ENCODE results near the gene RAB39B. TPM values are rescaled to one million over a fixed set of nuclear protein-coding genes. Genes with fewer than 3 reads are reported as not detected.

Gene RAB39B
- total and polyA plus RNA-seq, 2 experiments from 2014 or later: 6.2 to 11.3 TPM

DNA sequence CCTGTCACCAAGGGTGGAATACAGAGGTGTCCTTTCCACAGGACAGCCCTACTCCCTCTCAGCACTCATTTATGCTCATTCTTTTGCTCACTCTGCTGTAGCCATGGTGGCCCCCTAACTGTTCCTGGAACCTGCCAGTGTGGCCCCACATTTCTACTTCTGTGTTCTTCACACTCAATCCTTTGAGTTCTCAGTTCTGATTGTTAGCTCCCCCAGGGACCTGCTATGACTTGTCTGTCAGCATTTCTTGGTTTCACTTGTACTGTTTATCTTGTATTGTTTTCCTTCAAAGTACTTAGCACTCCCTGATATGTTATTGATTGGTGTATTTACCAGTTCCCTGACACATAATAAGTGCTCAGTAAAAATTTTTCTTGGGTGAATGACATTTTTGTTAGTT, 33.1 kb downstream of the RAB39B start (continued):
- TF ChIP-seq, protein P1, sequence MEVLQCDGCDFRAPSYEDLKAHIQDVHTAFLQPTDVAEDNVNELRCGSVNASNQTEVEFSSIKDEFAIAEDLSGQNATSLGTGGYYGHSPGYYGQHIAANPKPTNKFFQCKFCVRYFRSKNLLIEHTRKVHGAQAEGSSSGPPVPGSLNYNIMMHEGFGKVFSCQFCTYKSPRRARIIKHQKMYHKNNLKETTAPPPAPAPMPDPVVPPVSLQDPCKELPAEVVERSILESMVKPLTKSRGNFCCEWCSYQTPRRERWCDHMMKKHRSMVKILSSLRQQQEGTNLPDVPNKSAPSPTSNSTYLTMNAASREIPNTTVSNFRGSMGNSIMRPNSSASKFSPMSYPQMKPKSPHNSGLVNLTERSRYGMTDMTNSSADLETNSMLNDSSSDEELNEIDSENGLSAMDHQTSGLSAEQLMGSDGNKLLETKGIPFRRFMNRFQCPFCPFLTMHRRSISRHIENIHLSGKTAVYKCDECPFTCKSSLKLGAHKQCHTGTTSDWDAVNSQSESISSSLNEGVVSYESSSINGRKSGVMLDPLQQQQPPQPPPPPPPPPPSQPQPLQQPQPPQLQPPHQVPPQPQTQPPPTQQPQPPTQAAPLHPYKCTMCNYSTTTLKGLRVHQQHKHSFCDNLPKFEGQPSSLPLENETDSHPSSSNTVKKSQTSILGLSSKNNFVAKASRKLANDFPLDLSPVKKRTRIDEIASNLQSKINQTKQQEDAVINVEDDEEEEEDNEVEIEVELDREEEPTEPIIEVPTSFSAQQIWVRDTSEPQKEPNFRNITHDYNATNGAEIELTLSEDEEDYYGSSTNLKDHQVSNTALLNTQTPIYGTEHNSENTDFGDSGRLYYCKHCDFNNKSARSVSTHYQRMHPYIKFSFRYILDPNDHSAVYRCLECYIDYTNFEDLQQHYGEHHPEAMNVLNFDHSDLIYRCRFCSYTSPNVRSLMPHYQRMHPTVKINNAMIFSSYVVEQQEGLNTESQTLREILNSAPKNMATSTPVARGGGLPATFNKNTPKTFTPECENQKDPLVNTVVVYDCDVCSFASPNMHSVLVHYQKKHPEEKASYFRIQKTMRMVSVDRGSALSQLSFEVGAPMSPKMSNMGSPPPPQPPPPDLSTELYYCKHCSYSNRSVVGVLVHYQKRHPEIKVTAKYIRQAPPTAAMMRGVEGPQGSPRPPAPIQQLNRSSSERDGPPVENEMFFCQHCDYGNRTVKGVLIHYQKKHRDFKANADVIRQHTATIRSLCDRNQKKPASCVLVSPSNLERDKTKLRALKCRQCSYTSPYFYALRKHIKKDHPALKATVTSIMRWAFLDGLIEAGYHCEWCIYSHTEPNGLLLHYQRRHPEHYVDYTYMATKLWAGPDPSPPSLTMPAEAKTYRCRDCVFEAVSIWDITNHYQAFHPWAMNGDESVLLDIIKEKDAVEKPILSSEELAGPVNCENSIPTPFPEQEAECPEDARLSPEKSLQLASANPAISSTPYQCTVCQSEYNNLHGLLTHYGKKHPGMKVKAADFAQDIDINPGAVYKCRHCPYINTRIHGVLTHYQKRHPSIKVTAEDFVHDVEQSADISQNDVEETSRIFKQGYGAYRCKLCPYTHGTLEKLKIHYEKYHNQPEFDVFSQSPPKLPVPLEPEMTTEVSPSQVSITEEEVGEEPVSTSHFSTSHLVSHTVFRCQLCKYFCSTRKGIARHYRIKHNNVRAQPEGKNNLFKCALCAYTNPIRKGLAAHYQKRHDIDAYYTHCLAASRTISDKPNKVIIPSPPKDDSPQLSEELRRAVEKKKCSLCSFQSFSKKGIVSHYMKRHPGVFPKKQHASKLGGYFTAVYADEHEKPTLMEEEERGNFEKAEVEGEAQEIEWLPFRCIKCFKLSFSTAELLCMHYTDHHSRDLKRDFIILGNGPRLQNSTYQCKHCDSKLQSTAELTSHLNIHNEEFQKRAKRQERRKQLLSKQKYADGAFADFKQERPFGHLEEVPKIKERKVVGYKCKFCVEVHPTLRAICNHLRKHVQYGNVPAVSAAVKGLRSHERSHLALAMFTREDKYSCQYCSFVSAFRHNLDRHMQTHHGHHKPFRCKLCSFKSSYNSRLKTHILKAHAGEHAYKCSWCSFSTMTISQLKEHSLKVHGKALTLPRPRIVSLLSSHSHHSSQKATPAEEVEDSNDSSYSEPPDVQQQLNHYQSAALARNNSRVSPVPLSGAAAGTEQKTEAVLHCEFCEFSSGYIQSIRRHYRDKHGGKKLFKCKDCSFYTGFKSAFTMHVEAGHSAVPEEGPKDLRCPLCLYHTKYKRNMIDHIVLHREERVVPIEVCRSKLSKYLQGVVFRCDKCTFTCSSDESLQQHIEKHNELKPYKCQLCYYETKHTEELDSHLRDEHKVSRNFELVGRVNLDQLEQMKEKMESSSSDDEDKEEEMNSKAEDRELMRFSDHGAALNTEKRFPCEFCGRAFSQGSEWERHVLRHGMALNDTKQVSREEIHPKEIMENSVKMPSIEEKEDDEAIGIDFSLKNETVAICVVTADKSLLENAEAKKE (CRISPR knock-in tag; IDR thresholded peaks at IDR 0.05): no peak
- TF ChIP-seq, protein P2, sequence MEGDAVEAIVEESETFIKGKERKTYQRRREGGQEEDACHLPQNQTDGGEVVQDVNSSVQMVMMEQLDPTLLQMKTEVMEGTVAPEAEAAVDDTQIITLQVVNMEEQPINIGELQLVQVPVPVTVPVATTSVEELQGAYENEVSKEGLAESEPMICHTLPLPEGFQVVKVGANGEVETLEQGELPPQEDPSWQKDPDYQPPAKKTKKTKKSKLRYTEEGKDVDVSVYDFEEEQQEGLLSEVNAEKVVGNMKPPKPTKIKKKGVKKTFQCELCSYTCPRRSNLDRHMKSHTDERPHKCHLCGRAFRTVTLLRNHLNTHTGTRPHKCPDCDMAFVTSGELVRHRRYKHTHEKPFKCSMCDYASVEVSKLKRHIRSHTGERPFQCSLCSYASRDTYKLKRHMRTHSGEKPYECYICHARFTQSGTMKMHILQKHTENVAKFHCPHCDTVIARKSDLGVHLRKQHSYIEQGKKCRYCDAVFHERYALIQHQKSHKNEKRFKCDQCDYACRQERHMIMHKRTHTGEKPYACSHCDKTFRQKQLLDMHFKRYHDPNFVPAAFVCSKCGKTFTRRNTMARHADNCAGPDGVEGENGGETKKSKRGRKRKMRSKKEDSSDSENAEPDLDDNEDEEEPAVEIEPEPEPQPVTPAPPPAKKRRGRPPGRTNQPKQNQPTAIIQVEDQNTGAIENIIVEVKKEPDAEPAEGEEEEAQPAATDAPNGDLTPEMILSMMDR (conservative IDR thresholded peaks at IDR 0.05; ENCODE audit: low read depth in 2 of 2): no peak
- TF ChIP-seq STAT1 (IDR thresholded peaks at IDR 0.05; ENCODE audit: unreplicated experiment): no peak
- no peak for TF ChIP-seq JUNB (IDR thresholded peaks at IDR 0.05; ENCODE audit: unreplicated experiment)

DNA sequence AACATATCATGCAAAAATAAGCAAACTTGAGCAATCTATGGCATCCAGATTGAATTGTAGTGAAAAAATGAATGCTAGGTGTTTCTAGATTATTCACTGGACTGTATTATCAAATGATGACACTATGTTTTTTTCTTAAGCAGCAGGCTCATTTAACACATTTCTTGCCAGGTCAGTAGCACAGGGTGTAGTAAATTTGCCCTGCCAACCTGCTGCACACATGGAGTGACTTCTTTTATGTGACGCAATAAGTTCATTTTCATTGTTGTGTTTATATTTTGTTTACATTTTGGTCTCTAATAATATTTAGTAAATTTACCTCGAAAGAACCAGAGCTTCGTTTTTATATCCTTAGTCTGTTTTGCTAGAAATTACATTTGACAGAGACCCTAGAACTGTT, 38.5 kb downstream of the RAB39B start:
- TF ChIP-seq, protein P2 (conservative IDR thresholded peaks at IDR 0.05; ENCODE audit: low read depth in 2 of 2): no peak
- TF ChIP-seq, protein P3, sequence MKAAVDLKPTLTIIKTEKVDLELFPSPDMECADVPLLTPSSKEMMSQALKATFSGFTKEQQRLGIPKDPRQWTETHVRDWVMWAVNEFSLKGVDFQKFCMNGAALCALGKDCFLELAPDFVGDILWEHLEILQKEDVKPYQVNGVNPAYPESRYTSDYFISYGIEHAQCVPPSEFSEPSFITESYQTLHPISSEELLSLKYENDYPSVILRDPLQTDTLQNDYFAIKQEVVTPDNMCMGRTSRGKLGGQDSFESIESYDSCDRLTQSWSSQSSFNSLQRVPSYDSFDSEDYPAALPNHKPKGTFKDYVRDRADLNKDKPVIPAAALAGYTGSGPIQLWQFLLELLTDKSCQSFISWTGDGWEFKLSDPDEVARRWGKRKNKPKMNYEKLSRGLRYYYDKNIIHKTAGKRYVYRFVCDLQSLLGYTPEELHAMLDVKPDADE (IDR thresholded peaks at IDR 0.05): no peak
- no peak for TF ChIP-seq ZNF331 (CRISPR knock-in tag; IDR thresholded peaks at IDR 0.05; ENCODE audit: low read depth)
- TF ChIP-seq CREB1 (CRISPR knock-in tag; IDR thresholded peaks at IDR 0.05; ENCODE audit: low read depth): no peak
- TF ChIP-seq, protein P4, sequence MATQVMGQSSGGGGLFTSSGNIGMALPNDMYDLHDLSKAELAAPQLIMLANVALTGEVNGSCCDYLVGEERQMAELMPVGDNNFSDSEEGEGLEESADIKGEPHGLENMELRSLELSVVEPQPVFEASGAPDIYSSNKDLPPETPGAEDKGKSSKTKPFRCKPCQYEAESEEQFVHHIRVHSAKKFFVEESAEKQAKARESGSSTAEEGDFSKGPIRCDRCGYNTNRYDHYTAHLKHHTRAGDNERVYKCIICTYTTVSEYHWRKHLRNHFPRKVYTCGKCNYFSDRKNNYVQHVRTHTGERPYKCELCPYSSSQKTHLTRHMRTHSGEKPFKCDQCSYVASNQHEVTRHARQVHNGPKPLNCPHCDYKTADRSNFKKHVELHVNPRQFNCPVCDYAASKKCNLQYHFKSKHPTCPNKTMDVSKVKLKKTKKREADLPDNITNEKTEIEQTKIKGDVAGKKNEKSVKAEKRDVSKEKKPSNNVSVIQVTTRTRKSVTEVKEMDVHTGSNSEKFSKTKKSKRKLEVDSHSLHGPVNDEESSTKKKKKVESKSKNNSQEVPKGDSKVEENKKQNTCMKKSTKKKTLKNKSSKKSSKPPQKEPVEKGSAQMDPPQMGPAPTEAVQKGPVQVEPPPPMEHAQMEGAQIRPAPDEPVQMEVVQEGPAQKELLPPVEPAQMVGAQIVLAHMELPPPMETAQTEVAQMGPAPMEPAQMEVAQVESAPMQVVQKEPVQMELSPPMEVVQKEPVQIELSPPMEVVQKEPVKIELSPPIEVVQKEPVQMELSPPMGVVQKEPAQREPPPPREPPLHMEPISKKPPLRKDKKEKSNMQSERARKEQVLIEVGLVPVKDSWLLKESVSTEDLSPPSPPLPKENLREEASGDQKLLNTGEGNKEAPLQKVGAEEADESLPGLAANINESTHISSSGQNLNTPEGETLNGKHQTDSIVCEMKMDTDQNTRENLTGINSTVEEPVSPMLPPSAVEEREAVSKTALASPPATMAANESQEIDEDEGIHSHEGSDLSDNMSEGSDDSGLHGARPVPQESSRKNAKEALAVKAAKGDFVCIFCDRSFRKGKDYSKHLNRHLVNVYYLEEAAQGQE (IDR thresholded peaks at IDR 0.05; ENCODE audit: unreplicated experiment): no peak
- TF ChIP-seq EZH2phosphoT487 (IDR thresholded peaks at IDR 0.05; ENCODE audit: unreplicated experiment): no peak
- H3K4me1 Mint-ChIP-seq: no peaks in the 10 kb centered on the region
- H3K4me3 ChIP-seq: no peak overlapping the region

More for the DNA sequence above, 38.5 kb downstream of the RAB39B start:
- Mint-ChIP-seq H3K27me3 (ENCODE audit: insufficient read depth, low read depth, poor library complexity) (no peaks in the 10 kb centered on the region), H3K9me3 (peaks cover 14% of the 10 kb centered on the region), H3K4me3 (no peak overlapping the region), H3K27ac (no peak overlapping the region), H3K36me3 (ENCODE audit: low read depth) (peaks cover 75% of the 10 kb centered on the region)
- ATAC-seq: no peak
- Histone ChIP-seq H3K27me3 (ENCODE audit: insufficient read depth) (no peaks in the 10 kb centered on the region), H3K79me2 (replicated peaks; ENCODE audit: insufficient read depth) (peaks cover 3% of the 10 kb centered on the region; the same call in 1 of the 2 replicates), H3K4me2 (no peak overlapping the region), H3K4me1 (ENCODE audit: insufficient read depth) (no peaks in the 10 kb centered on the region), H3F3A (replicated peaks; ENCODE audit: low read depth) (no peaks in the 10 kb centered on the region), H3K9me2 (ENCODE audit: insufficient read depth) (no peaks in the 10 kb centered on the region), H2AFZ (no peak overlapping the region), H3K36me3 (ENCODE audit: insufficient read depth) (peaks cover 10% of the 10 kb centered on the region; the same call in 1 of the 2 replicates), H3K27ac (ENCODE audit: low read depth) (no peak overlapping the region), H4K20me1 (replicated peaks; ENCODE audit: insufficient read depth) (no peaks in the 10 kb centered on the region)
- no peak for DNase-seq (ENCODE audit: low spot score)
